BE2C (cell line): Measurements from ENCODE around the gene NFS1.
"Not testable (repeated sequence)": the region's sequence is repeated elsewhere in the genome, so short reads cannot be mapped to it uniquely, and the experiment has no call there.

Source experiments
- DNase-seq: peaks from one replicate; pipeline ENCODE4 v3.0.0-alpha.2; 2020
- H3K27me3 ChIP-seq: fragments of 250-450 bp; sonication (Bioruptor Pico); 2 replicates; pipeline ENCODE4 v1.5.1; 2020; ENCODE audit warnings: mild to moderate bottlenecking
- H3K36me3 ChIP-seq: fragments of 250-450 bp; sonication (Bioruptor Pico); 2 replicates; pipeline ENCODE4 v1.5.1; 2020; ENCODE audit warnings: mild to moderate bottlenecking
- H3K4me1 ChIP-seq: fragments of 250-450 bp; sonication (Bioruptor Pico); 2 replicates; pipeline ENCODE4 v1.5.1; 2020
- H3K4me3 ChIP-seq: 2 replicates; pipeline ENCODE4 v1.5.1; 2011; ENCODE audit warnings: low read depth, low read length
- H3K9me3 ChIP-seq: fragments of 250-450 bp; sonication (Bioruptor Pico); 2 replicates; pipeline ENCODE4 v1.5.1; 2020
- TF ChIP-seq, protein P1 (sequence below): IDR thresholded peaks from 2 replicates; pipeline ENCODE4 v1.5.1; 2012; ENCODE audit warnings: mild to moderate bottlenecking, low read depth, low read length

NFS1 gene

DNA sequence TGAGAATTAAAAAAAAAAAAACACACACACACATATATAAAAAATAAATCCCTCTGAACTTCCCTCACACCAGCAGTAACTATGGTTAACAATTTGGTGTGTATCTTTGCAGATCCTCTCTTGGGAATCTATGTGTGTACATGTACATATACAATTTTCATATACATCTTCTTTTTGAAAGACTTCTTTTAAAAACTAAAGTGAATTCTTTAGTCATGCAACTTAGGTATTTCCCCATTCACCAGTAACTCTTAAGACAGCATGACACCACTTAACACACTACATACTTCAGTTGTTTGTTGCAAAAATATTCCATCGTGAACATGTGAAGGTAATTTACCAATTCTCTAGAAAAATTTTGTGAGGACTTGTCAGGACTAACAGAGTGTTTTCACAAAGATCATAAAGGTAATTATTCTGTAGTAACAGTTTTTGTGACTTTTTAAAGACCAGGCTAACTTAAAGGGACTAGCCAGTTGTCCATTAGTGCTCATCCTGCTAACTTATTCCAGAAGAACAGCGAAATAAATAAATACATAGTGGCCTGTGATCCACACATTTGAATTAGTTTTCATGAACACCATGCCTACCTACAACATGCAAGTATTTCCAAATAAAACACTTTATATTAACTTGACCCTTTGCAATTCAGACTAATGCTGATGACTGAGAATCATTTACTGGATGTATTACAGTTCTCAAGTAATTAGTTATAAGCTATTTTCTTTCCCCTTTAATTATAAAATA, 30.9 kb upstream of the NFS1 start:
- H3K9me3 ChIP-seq: no peaks in the 10 kb centered on the region
- H3K4me3 ChIP-seq: no peak overlapping the region
- peaks cover 100% of the 10 kb centered on the region for H3K36me3 ChIP-seq
- DNase-seq: no peak
- H3K27me3 ChIP-seq: 0 out of 2 replicates have a peak, but pooled peaks cover 3% of the 10 kb centered on the region
- H3K4me1 ChIP-seq: peaks cover 6% of the 10 kb centered on the region
- TF ChIP-seq, protein P1, sequence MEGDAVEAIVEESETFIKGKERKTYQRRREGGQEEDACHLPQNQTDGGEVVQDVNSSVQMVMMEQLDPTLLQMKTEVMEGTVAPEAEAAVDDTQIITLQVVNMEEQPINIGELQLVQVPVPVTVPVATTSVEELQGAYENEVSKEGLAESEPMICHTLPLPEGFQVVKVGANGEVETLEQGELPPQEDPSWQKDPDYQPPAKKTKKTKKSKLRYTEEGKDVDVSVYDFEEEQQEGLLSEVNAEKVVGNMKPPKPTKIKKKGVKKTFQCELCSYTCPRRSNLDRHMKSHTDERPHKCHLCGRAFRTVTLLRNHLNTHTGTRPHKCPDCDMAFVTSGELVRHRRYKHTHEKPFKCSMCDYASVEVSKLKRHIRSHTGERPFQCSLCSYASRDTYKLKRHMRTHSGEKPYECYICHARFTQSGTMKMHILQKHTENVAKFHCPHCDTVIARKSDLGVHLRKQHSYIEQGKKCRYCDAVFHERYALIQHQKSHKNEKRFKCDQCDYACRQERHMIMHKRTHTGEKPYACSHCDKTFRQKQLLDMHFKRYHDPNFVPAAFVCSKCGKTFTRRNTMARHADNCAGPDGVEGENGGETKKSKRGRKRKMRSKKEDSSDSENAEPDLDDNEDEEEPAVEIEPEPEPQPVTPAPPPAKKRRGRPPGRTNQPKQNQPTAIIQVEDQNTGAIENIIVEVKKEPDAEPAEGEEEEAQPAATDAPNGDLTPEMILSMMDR: no peak

DNA sequence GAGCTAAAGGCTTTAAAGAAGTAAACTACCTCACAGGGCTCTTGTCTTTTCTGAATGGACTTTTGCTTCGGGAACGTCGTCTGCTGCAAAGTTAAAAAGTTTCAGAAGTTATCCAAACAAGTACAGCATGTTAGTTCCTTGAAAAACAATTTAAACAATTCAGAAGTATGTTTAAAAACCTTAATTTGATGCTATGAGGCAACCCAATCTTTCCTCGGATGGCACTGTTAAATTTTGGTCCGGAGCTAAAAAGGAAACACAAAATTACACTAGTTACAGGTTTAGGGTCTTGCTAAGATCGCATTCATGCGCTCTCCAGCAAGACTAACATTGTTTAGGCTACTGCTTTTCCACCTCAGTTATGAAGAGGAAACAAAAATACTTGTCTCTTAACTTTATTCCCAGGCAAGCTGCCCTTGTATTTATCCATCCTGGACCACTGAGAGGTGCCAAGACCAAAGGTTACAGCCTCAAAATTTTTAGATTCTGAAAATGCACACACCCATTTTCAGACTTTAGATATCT, 30.2 kb upstream of the NFS1 start:
- H3K9me3 ChIP-seq: no peaks in the 10 kb centered on the region

DNA sequence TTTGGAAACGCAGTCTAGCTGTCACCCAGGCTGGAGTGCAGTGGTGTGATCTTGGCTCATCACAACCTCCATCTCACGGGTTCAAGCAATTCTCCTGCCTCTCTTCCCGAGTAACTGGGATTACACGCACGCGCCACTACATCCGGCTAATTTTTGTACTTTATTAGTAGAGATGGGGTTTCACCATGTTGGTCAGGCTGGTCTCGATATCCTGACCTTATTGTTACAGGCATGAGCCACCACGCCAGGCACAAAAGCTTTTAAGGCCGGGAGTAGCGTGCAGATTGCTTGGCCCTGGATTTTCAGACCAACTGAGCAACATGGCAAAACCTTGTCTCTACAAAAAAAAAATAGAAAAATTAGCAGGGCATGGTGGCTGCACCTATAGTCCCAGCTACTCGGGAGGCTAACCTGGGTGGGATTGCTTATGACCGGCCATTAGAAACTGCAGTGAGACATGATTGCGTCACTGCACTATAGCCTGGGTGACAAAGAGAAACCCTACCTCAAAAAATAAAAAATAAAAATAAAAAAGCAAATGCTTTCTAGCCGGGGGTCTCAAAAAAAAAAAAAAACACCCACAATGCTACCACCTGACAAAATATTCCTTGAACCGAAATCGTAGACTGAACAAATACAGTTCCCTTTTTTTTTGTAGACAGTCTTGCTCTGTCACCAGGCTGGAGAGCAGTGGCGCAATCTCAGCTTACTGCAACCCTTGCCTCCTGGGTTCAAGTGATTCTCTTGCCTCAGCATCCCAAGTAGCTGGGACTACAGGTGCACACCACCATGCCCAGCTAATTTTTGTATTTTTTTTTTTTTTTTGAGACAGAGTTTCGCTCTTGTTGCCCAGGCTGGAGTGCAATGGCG, 27.9 kb upstream of the NFS1 start:
- TF ChIP-seq, protein P1: no peak
- Histone ChIP-seq H3K4me3 (no peak overlapping the region), H3K27me3 (no peaks in the 10 kb centered on the region), H3K4me1 (peaks cover 6% of the 10 kb centered on the region; the same call in 1 of the 2 replicates), H3K36me3 (peaks cover 98% of the 10 kb centered on the region), H3K9me3 (no peaks in the 10 kb centered on the region)
- DNase-seq: no peak

More for the DNA sequence above, 30.2 kb upstream of the NFS1 start:
- Histone ChIP-seq H3K4me1 (peaks cover 6% of the 10 kb centered on the region), H3K4me3 (no peak overlapping the region), H3K36me3 (peaks cover 100% of the 10 kb centered on the region), H3K27me3 (0 out of 2 replicates have a peak, but pooled peaks cover 2% of the 10 kb centered on the region)
- TF ChIP-seq, protein P1: no peak
- DNase-seq: no peak

DNA sequence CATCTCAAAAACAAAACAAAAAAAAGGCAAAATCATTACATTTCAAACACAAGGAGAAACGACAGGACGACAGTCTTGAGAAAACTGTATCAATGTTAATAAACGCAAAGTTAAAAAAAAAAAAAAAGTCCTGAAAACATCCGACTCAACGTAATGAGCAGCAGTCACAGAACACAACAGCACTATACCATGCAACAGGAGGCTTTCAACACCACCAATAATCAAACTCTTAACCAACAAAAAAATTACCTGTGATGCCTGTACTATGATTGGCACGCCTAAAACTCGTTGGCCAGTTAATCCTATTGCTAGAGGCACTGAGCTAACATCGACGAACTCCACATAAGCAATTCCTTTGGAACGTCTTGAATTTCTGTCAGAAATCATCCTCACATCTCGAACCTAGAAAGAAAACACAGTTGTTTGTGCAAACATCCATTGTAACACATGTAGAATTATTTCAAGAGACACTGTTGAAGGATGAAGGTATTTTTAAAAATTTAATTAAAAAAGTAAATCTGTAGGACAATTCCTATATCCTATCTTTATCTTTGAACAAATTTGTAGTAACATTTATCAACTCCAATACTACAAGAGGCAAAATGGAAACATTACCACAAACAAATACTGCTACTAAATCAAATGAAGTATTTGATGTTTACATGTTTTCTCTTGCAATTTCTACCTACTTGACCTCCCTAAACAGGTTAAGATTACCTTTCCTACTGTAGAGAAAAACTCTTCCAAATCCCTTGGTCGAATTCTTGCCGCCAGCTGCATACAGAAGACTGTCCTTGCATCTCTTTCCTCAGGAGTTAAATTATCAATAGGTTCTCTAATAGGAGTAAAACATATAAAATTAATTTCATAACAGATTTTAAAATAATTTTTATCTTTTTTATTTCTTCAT, 25.4 kb upstream of the NFS1 start:
- H3K4me3 ChIP-seq: no peak overlapping the region
- no peaks in the 10 kb centered on the region for H3K9me3 ChIP-seq
- peaks cover 98% of the 10 kb centered on the region for H3K36me3 ChIP-seq
- H3K27me3 ChIP-seq: no peaks in the 10 kb centered on the region
- no peak for DNase-seq
- H3K4me1 ChIP-seq: no peaks in the 10 kb centered on the region
- TF ChIP-seq, protein P1: no peak

DNA sequence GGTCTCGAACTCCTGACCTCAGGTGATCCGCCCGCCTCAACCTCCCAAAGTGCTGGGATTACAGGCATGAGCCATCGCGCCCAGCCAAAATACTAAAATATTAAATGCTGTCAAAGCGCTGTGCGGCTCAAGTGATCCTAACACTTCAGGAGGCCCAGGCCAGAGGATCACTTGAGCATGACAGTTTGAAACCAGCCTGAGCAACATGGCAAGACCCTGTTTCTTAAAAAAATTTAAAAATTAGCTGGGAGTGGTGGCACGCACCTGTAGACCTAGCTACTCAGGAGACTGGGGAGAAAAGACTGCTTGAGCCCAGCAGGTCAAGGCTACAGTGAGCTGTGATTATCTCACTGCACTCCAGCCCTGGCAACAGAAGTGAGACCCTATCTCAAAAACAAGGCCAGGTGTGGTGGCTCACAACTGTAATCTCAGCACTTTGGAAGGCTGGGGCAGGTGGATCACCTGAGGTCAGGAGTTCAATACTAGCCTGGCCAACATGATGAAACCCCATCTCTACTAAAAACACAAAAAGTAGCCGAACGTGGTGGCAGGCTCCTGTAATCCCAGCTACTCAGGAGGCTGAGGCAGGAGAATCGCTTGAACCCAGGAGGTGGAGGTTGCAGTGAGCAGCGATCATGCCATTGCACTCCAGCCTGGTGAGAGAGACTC, 24.6 kb upstream of the NFS1 start:
- not testable (repeated sequence) for DNase-seq, H3K27me3 ChIP-seq, H3K9me3 ChIP-seq, H3K4me3 ChIP-seq, H3K4me1 ChIP-seq
- peaks cover 98% of the 10 kb centered on the region for H3K36me3 ChIP-seq

DNA sequence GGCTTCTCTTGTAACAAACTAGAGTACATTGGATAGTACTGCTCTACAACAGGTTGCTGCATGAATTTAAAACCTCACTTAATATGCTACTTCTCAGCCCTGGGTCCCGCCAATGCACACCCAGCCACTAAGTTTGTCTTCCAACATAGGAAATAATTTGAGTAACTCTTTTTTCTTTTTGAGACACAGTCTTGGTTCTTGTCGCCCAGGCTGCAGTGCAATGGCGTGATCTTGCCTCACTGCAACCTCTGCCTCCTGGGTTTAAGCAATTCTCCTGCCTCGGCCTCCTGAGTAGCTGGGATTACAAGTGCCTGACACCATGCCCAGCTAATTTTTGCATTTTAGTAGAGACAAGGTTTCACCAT, 24.1 kb upstream of the NFS1 start:
- H3K4me1 ChIP-seq, DNase-seq, H3K9me3 ChIP-seq, H3K4me3 ChIP-seq, H3K27me3 ChIP-seq: not testable (repeated sequence)
- peaks cover 98% of the 10 kb centered on the region for H3K36me3 ChIP-seq
